PC-9 (cell line): Measurements from ENCODE around the gene DRAM2. TPM values are rescaled to one million over a fixed set of nuclear protein-coding genes. Genes with fewer than 3 reads are reported as not detected.

Experiments
- BruUV-seq: library from RNA; stranded (reverse); fragments of 400-500 nt; replicated peaks from 2 replicates; lab custom pipeline; 2021; lab: Mats Ljungman, UMichigan
- CTCF ChIA-PET: fragments of 300-600 bp; sonication (Branson Sonifier 250); formaldehyde crosslinking; loops from one replicate; lab custom pipeline; 2022; ENCODE audit warnings: antibody characterized with exemption; lab: Charles Lee
- POLR2A ChIA-PET: fragments of 300-600 bp; sonication (Branson Sonifier 250); formaldehyde crosslinking; loops from one replicate; lab custom pipeline; 2022; ENCODE audit warnings: antibody characterized with exemption; ENCODE audit not compliant: unreplicated experiment; lab: Charles Lee
- DNase-seq, 2 experiments: peaks; one replicate each; pipeline versions ENCODE4 v3.0.0 to v3.0.0-alpha.2; 2015 to 2022; ENCODE audit warnings: mixed read lengths in 1 of 2
- H2AFZ ChIP-seq: fragments of 200-600 bp; sonication (generic); 2 replicates; pipeline ENCODE4 v1.8.1; 2017; ENCODE audit warnings: antibody characterized with exemption
- H3F3A ChIP-seq: fragments of 200-600 bp; sonication (generic); 2 replicates; pipeline ENCODE4 v1.8.1; 2017; ENCODE audit warnings: antibody characterized with exemption, mild to moderate bottlenecking, low read depth; ENCODE audit not compliant: insufficient read depth
- H3K27ac ChIP-seq: fragments of 200-600 bp; sonication (generic); 2 replicates; pipeline ENCODE4 v1.6.1; 2016; ENCODE audit warnings: mixed run types
- H3K27me3 ChIP-seq: fragments of 200-600 bp; sonication (generic); 2 replicates; pipeline ENCODE4 v1.6.1; 2016; ENCODE audit warnings: low read depth, mixed run types; ENCODE audit not compliant: insufficient read depth
- H3K36me3 ChIP-seq: fragments of 200-600 bp; sonication (generic); 2 replicates; pipeline ENCODE4 v1.6.1; 2016; ENCODE audit warnings: low read depth, mixed run types
- H3K4me1 ChIP-seq: fragments of 200-600 bp; sonication (generic); replicated peaks from 2 replicates; pipeline ENCODE4 v1.6.1; 2016; ENCODE audit warnings: mixed run types; ENCODE audit not compliant: insufficient read depth
- H3K4me2 ChIP-seq: fragments of 200-600 bp; sonication (generic); 2 replicates; pipeline ENCODE4 v1.6.1; 2017; ENCODE audit warnings: mixed run types
- H3K4me3 ChIP-seq: fragments of 200-600 bp; sonication (generic); 2 replicates; pipeline ENCODE4 v1.6.1; 2016; ENCODE audit warnings: mixed run types
- H3K79me2 ChIP-seq: fragments of 200-600 bp; sonication (generic); 2 replicates; pipeline ENCODE4 v1.6.1; 2017; ENCODE audit warnings: low read depth, mixed run types
- H3K9me2 ChIP-seq: fragments of 200-600 bp; sonication (generic); 2 replicates; pipeline ENCODE4 v1.8.1; 2017; ENCODE audit warnings: mild to moderate bottlenecking; ENCODE audit not compliant: insufficient read depth
- H3K9me3 ChIP-seq: fragments of 200-600 bp; sonication (generic); 2 replicates; pipeline ENCODE4 v1.8.1; 2016; ENCODE audit warnings: low read depth; ENCODE audit not compliant: insufficient read depth
- H4K20me1 ChIP-seq: fragments of 200-600 bp; sonication (generic); 2 replicates; pipeline ENCODE4 v1.8.1; 2017; ENCODE audit not compliant: insufficient read depth
- EZH2 ChIP-seq: fragments of 200-600 bp; sonication (generic); IDR thresholded peaks from 2 replicates; pipeline ENCODE4 v1.8.0; 2017; ENCODE audit warnings: antibody characterized with exemption, low read depth
- intact Hi-C: fragments of 100-400 bp; cut with micrococcal nuclease; formaldehyde crosslinking; loops from one replicate; pipeline ENCODE4 v1.10.0; 2022; ENCODE audit not compliant: unreplicated experiment
- total RNA-seq: library from RNA; stranded (reverse); gene quantifications from 2 replicates; pipeline ENCODE4 v1.2.3, GENCODE V29; 2021
- TF ChIP-seq, protein P1 (sequence below): fragments of 200-600 bp; sonication (generic); conservative IDR thresholded peaks from 2 replicates; pipeline ENCODE4 v1.6.1; 2017; ENCODE audit warnings: mixed run types, antibody characterized with exemption, mild to moderate bottlenecking, moderate library complexity

DRAM2 gene
- total RNA-seq, 1 experiment from 2014 or later, result 37.9 TPM

DNA sequence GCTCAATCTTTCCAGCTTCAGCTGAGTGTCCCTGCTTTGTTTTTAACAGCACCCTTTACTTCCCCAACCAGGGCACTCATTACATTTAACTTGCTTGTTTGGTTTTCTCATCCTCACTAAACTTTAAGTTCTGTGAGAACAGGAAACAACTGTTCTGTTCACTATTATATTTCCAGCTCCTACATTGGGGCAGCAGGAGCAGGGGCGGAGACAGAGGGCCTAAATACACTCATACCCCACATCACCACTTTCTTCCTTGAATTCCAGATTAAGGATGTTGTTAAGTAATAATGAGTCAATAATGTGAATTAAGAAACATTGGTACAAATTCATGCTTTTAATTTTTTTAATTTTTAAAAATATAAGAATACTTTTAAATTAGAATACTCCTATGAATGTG is 6.0 kb downstream of the DRAM2 start:
- H3K27me3 ChIP-seq, result no peaks in the 10 kb centered on the region
- no peaks in the 10 kb centered on the region for H3K9me3 ChIP-seq
- POLR2A ChIA-PET, result no interaction called here
- no peak for TF ChIP-seq EZH2
- TF ChIP-seq, protein P1, sequence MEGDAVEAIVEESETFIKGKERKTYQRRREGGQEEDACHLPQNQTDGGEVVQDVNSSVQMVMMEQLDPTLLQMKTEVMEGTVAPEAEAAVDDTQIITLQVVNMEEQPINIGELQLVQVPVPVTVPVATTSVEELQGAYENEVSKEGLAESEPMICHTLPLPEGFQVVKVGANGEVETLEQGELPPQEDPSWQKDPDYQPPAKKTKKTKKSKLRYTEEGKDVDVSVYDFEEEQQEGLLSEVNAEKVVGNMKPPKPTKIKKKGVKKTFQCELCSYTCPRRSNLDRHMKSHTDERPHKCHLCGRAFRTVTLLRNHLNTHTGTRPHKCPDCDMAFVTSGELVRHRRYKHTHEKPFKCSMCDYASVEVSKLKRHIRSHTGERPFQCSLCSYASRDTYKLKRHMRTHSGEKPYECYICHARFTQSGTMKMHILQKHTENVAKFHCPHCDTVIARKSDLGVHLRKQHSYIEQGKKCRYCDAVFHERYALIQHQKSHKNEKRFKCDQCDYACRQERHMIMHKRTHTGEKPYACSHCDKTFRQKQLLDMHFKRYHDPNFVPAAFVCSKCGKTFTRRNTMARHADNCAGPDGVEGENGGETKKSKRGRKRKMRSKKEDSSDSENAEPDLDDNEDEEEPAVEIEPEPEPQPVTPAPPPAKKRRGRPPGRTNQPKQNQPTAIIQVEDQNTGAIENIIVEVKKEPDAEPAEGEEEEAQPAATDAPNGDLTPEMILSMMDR, result no peak
- DNase-seq, result no peak
- peaks cover 36% of the 10 kb centered on the region for H3K36me3 ChIP-seq
- H3K9me2 ChIP-seq, result no peaks in the 10 kb centered on the region
- H3F3A ChIP-seq, result no peaks in the 10 kb centered on the region; the same call in 1 of the 2 replicates
- H4K20me1 ChIP-seq, result no peaks in the 10 kb centered on the region
- no peak overlapping the region for H3K4me3 ChIP-seq
- BruUV-seq, result no TSS peak
- peaks cover 5% of the 10 kb centered on the region for H3K4me1 ChIP-seq
- peaks cover 16% of the 10 kb centered on the region for H3K79me2 ChIP-seq
- intact Hi-C loops, result no loop called here
- no peak overlapping the region for H2AFZ ChIP-seq
- H3K27ac ChIP-seq, result no peak overlapping the region
- CTCF ChIA-PET, result no interaction called here
- no peak overlapping the region for H3K4me2 ChIP-seq

DNA sequence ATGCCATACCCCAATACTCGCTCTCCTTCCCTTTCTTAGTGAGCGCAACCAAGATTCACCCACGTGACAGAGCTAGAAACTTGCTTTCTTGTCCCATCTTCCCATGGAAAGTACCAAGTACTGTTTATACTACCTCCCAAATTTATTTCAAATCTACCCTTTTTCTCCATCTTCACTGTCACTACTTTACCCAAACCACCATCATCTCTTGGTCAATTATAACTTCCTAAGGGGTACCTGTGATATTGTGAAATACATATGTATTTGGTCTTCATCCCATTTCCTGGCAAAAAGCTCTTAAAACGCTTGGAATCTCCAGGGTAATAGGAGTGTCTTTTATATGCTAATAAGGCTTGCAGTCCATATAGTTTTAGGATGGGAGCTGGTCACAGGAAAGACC is 8.2 kb downstream of the DRAM2 start:
- no peak for DNase-seq
- Histone ChIP-seq H3K9me3 (no peaks in the 10 kb centered on the region), H3K9me2 (no peaks in the 10 kb centered on the region), H3K4me1 (no peaks in the 10 kb centered on the region), H2AFZ (no peak overlapping the region), H3K36me3 (peaks cover 36% of the 10 kb centered on the region), H3K4me3 (no peak overlapping the region), H4K20me1 (no peaks in the 10 kb centered on the region), H3K27me3 (no peaks in the 10 kb centered on the region), H3K27ac (no peak overlapping the region), H3K4me2 (no peak overlapping the region), H3K79me2 (no peaks in the 10 kb centered on the region), H3F3A (no peaks in the 10 kb centered on the region; the same call in 1 of the 2 replicates)
- intact Hi-C loops, result no loop called here
- ChIA-PET POLR2A (no interaction called here), CTCF (no interaction called here)
- TF ChIP-seq EZH2, result no peak
- TF ChIP-seq, protein P1, result no peak
- no TSS peak for BruUV-seq

DNA sequence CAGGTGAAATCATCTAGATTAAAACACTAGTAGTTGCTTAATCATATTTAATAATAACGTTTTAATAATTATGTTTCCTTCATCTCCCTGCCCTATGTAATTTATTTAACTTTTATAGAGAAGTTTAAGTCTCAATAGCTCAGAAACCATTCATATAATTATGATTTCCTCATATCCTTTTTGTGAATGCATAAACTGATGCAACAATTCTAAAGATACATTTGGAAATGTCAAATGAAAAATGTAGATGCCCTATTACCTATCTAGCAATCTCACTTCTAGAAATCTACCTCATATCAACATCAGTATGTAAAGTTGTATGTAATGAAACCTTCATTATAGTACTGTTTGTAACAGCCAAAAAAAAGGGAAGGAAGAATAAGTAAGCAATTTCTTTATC is 10.5 kb downstream of the DRAM2 start:
- Histone ChIP-seq H2AFZ (no peak overlapping the region), H4K20me1 (no peaks in the 10 kb centered on the region), H3K4me3 (no peak overlapping the region), H3K9me2 (no peaks in the 10 kb centered on the region), H3K79me2 (no peaks in the 10 kb centered on the region), H3K4me1 (no peaks in the 10 kb centered on the region), H3K9me3 (no peaks in the 10 kb centered on the region), H3K27ac (no peak overlapping the region), H3K4me2 (no peak overlapping the region), H3K36me3 (peaks cover 34% of the 10 kb centered on the region), H3K27me3 (no peaks in the 10 kb centered on the region), H3F3A (no peaks in the 10 kb centered on the region)
- no TSS peak for BruUV-seq
- no peak for DNase-seq
- ChIA-PET POLR2A (no interaction called here), CTCF (no interaction called here)
- intact Hi-C loops, result no loop called here
- TF ChIP-seq, protein P1, result no peak
- no peak for TF ChIP-seq EZH2
